HG02852 (cell line): ENCODE results near the gene MIF4GD.
"Not testable (repeated sequence)": the region's sequence is repeated elsewhere in the genome, so short reads cannot be mapped to it uniquely, and the experiment has no call there.

Experiments used
- ATAC-seq: cut with Tn5 transposase; IDR thresholded peaks from one replicate; pipeline ENCODE4 v1.9.1; 2021; ENCODE audit warnings: mild to moderate bottlenecking, moderate library complexity; ENCODE audit not compliant: unreplicated experiment

Gene MIF4GD, protein sequence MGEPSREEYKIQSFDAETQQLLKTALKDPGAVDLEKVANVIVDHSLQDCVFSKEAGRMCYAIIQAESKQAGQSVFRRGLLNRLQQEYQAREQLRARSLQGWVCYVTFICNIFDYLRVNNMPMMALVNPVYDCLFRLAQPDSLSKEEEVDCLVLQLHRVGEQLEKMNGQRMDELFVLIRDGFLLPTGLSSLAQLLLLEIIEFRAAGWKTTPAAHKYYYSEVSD

DNA sequence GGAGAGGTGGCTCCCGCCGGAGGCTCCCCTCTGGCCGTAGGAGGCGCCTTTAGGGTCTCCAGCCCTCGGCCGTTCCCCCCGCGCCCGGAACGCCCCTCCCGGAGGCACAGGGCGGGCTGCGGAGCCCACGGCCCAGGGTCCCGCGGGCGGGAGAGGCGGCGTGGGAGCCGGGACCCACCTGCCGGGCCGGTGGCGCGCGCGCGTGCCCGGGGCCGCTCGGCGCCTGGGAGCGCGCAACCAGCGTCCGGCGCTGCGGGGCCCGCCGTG lies at the start of gene MIF4GD:
Gene MIF4GD, minus strand, starts transcription at position 266 of the 267 bp plus-strand sequence. CDS start 1,036 bp downstream, outside the sequence.
- peak; percentile 12 for ATAC-seq

DNA sequence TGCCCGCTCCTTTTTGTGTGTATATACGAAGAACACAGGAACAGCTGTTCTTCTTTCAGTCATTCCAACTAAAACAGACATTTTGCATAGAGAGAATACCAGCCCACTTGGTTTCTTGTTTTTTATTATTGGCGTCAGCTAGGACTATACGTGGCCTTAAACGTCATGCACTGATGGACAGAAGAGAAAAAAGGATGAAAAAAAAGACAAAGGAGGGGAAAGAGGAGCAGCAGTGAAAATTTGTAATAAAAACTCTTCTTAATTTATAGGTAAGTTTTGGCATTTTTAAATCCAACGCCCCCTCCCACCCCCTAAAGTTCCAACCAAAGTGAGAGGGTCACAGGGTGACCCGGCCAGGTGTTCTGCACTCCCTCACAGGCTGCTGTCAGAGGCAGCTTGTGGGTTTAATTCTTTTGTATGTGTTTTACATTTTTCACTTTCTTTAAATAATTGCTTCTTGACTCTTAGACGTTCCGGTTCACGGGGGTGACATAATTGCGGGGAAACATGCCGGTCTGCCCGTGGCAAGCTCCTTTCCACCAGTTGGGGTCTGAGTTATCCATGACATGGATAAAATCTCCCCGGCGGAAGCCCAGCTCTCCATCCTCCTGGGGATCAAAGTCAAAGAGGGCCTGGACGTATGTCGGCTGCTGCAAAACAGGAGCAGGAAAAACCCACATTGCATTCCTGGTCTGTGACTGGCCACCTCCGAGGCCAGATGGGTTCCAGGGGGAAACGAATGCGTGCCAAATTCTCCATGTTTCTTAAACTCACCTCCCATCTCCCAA lies 49.1 kb upstream of the MIF4GD start:
- ATAC-seq = peak; percentile 54

GRCh38 chr17:75318615-75319222 lies 47.7 kb upstream of the MIF4GD start:
- no peak for ATAC-seq

GRCh38 chr17:75318211-75318610 lies 47.2 kb upstream of the MIF4GD start:
- ATAC-seq = no peak

DNA sequence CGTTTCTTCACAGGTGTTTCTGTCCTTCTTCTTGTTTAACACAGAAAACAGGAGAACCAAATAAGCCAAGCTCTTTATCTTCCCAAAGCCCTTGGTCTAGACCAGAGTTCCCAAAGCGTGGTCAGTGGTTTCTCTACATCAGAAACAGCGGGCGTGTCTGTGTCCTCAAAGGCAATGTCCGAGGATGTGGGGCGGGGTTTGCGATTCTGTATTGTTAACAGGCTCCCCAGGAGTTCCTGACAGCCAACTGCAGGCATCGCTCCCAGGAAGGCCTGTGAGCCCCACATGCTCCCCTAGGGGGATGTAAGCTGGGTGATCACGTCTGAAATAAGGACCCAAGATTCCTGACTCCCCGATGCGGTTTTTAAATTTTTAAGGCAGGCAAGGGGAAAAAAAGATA lies 46.6 kb upstream of the MIF4GD start:
- ATAC-seq = no peak

- ATAC-seq = no peak
Measured at GRCh38 chr17:75316253-75316652, 45.2 kb upstream of the MIF4GD start.

DNA sequence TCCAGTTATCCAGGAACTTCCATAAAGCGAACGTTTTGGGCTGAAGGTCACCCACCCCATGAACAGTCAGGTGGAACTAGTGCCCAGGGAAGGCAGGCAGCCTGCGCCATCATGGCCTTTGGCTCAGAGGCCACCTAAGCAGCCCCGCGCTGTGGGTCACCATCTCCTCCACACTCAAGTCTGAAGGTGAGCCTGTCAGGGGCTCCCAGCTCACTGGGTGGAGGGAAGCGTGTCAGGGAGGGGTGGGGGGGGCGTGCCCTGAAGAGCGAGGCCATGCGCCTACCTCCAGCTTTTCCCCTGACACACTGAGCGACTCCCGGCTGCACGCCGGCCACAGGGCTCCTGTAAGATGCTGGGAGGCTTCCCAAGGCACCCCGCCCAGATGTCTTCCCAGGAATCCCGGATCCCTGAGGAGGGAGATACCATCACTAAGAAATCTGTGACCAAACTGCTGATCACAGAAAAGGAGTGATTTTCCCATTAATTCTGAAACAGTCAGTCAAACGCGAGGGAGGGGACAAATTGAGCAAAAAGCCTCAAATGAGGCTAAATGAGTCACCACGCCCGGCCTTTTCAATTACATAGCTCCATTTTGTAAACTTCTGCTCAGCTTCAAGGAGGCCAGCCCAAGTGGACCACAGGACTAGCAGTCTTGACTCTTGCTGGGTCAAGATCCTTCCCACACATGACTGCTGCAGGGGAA lies 44.7 kb upstream of the MIF4GD start:
- no peak for ATAC-seq

GRCh38 chr17:75313941-75314551 lies 43.0 kb upstream of the MIF4GD start:
- ATAC-seq = peak; percentile 45

- no peak for ATAC-seq
Measured at GRCh38 chr17:75308732-75309629, 38.0 kb upstream of the MIF4GD start.

DNA sequence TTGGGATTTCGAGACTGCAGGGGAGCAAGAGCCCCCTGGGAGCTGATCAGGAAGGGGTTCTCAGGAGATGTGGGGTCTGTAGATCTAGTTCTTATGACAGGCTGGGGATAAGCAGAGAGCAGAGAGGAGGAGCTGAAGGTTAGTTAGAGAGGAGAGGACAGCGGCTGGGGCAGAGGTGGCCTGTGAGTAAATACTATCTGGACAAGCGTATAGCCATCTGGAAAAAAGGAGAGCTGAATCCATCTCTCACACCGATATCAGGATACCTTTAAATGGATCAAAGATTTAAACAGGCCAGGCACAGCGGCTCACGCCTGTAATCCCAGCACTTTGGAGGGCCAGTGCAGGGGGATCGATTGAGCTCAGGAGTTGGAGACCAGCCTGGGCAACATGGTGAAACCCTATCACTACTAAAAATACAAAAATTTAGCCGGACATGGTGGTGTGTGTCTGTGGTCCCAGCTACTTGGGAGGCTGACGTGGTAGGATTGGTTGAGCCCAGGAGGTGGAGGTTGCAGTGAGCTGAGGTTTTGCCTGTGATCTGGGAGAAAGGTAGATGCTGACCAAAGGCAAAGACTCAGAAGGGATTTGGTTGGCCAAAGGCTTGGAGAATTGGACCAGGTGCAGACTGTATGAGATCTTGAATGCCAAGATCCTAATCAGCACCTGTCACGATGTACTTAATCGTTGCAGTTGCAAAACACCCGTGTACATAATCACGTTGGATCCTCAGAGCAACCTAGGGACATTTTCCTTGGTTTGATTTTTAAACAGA lies 37.1 kb upstream of the MIF4GD start:
- ATAC-seq = no peak

DNA sequence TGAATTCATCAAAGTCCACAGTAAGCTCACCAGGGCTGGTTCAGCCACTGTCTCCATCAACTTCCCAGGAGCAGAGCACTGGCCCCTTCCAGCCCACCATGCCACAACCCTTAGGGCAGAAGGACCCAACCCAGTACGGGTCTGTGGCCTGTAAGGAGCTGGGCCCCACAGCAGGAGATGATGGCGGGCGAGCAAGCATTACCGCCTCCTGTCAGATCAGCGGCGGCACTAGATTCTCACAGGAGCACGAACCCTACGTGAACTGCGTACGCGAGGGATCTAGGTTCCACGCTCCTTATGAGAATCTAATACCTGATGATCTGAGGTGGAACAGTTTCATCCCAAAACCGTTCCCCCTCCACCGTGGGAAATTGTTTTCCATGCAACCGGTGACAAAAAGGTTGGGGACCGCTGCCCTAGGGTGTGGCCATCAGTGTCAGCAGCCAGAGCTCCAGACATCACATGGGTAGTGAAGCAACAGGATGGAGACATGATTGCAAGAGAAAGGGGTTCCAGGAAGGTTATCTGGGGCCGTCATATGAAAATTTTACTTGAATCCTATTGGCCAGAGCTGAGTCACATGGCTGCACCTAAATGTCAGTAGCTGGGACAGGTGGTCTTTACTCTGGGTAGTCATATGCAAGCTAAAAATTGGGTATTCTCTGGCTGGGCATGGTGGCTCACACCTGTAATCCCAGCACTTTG lies 30.6 kb upstream of the MIF4GD start:
- no peak for ATAC-seq

DNA sequence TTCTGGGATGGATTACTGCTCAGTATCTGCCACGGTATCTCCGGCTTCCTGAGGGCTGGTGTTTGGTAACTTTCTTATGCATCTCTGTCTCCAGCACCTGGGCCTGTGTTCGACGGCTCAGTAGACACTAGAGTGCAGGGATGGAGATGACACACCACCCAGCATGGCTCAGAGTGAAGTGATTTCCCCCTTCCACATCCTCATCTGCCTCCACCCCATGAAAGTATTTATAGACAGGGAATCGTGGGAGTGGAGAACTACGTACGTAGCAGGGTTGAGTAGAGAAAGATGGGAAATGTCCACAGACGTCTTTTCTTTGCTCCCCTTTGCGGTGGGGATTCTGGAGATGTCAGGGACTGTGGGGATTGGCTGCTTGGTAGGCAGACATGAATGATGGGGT lies 30.0 kb upstream of the MIF4GD start:
- no peak for ATAC-seq

DNA sequence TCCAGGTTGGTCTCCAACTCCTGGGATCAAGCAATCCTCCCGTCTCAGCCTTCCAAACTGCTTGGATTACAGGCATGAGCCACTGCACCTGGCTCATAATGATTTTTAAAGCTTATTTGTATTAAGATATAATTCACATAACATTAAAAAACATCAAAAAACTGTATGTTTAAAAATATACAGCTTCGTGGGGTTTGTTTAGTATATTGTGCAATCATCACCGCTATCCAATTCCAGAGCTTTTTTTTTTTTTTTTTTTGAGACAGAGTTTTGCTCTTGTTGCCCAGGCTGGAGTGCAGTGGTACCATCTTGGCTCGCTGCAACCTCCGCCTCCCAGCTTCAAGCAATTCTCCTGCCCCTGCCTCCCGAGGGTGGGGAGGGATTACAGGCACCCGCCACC lies 29.2 kb upstream of the MIF4GD start:
- ATAC-seq = no peak

DNA sequence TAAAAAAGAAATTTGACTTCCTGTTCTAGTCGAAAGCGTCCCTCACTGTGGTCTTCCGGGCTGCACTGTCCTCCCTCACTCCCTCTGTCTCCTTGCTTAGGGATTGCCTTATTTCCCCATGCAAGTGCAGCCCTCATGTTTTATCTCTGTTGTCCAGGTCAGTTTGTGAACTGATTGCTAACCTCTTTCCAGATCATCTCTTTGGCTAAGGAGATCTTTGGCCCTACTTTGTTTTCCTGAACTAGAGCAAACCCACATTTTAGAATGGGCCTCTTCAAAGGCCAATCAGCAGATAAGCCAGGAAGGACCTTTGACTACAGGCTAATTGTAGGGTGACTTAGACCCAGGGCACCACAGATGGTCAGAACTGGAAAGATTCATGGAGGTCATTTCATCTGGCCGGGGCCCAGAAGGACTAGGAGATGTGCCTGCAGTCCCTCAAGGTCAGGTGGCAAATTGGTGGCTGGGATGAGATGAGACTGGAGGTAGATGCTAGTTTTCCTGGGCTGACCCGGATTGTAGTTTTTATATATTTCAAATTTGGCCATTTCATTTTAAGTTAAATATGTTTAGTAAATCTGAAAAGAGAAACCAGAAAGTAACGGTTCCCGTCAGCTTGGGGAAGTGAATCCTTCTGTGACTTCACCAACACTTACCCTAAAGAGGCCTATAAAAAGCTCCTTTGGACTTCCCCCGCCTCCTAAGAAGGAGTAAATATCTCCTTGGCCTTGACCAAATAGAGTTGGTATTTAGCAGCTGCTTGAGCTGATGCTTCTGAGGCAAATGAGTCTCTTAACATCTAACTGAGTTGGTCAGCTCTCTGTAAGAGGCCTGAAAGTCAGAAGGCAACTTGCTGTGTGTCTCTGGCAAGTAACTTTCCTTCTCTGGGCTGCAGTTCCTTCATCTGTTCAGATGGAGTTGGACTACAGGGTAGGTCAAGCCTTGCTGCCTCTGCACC lies 24.4 kb upstream of the MIF4GD start:
- peak; percentile 58 for ATAC-seq

DNA sequence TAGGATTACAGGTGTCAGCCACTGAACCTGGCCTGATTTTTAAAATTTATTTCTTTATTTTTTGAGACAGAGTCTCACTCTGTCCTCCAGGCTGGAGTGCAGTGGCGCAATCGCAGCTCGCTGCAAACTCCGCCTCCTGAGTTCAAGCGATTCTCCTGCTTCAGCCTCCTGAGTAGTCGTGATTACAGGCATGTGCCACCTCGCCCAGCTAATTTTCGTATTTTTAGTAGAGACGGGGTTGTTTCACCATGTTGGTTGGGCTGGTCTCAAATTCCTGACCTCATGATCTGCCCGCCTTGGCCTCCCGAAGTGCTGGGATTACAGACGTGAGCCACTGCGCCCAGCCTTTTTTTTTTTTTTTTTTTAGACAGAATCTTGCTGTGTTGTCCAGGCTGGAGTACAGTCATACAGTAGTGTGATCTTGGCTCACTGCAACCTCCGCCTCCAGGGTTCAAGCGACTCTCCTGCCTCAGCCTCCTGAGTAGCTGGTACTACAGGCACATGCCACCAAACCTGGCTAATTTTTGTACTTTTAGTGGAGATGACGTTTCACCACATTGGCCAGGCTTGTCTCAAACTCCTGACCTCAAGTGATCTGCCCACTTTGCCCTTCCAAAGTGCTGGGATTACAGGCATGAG lies 21.9 kb upstream of the MIF4GD start:
- ATAC-seq = not testable (repeated sequence)

- no peak for ATAC-seq
Measured at GRCh38 chr17:75289832-75290337, 18.9 kb upstream of the MIF4GD start.
